RKO (cell line): ENCODE data around the gene UGGT2.
"Not testable (repeated sequence)": the region's sequence is repeated elsewhere in the genome, so short reads cannot be mapped to it uniquely, and the experiment has no call there.

Experiments
- DNase-seq: peaks from one replicate; pipeline ENCODE4 v3.0.0-alpha.2; 2016; ENCODE audit warnings: low spot score

The UGGT2 gene

GRCh38 chr13:95882121-95882520 lies 171.1 kb downstream of the UGGT2 start:
- DNase-seq, result no peak

GRCh38 chr13:95880331-95880730 lies 172.9 kb downstream of the UGGT2 start:
- no peak for DNase-seq

GRCh38 chr13:95874286-95874685 lies 178.9 kb downstream of the UGGT2 start:
- no peak for DNase-seq

GRCh38 chr13:95870421-95870820 lies 182.8 kb downstream of the UGGT2 start:
- no peak for DNase-seq

- DNase-seq, result no peak
Measured at GRCh38 chr13:95865080-95865615, 188.1 kb downstream of the UGGT2 start.

GRCh38 chr13:95862408-95862807 lies 190.8 kb downstream of the UGGT2 start:
- DNase-seq, result no peak

GRCh38 chr13:95861296-95861695 lies 191.9 kb downstream of the UGGT2 start:
- DNase-seq, result no peak

GRCh38 chr13:95858286-95859075 lies 194.7 kb downstream of the UGGT2 start:
- no peak for DNase-seq

- not testable (repeated sequence) for DNase-seq
Measured at GRCh38 chr13:95845656-95846055, 207.5 kb downstream of the UGGT2 start.

- no peak for DNase-seq
Measured at GRCh38 chr13:95842898-95843297, 210.3 kb downstream of the UGGT2 start.

GRCh38 chr13:95841894-95842293 lies 211.3 kb downstream of the UGGT2 start:
- no peak for DNase-seq

GRCh38 chr13:95834134-95834765 lies 219.0 kb downstream of the UGGT2 start:
- peak; percentile 60 for DNase-seq

GRCh38 chr13:95833719-95834118 lies 219.5 kb downstream of the UGGT2 start:
- DNase-seq, result peak; percentile 44

GRCh38 chr13:95833126-95833525 lies 220.1 kb downstream of the UGGT2 start:
- DNase-seq, result no peak

GRCh38 chr13:95822303-95822702 lies 230.9 kb downstream of the UGGT2 start:
- DNase-seq, result no peak

- no peak for DNase-seq
Measured at GRCh38 chr13:95814495-95814894, 238.7 kb downstream of the UGGT2 start.

GRCh38 chr13:95813139-95813538 lies 240.1 kb downstream of the UGGT2 start:
- no peak for DNase-seq

GRCh38 chr13:95809429-95809828 lies 243.8 kb downstream of the UGGT2 start:
- DNase-seq, result no peak

- no peak for DNase-seq
Measured at GRCh38 chr13:95805921-95806320, 247.3 kb downstream of the UGGT2 start.

- no peak for DNase-seq
Measured at GRCh38 chr13:95801825-95802224, 251.4 kb downstream of the UGGT2 start.

- no peak for DNase-seq
Measured at GRCh38 chr13:95800436-95800835, 252.8 kb downstream of the UGGT2 start.

GRCh38 chr13:95797016-95797415 lies 256.2 kb downstream of the UGGT2 start:
- no peak for DNase-seq

- DNase-seq, result no peak
Measured at GRCh38 chr13:95793781-95794180, 259.4 kb downstream of the UGGT2 start.
